Activated T-cell treated with anti-CD3 and anti-CD28 coated beads, Interleukin-2, amount 50 U/mL, for 48 hours (primary cell): ENCODE results near the gene HOXB1.
A peak's percentile ranks its signal among the peaks of the same experiment; 100 is the strongest.

Source experiments
- DNase-seq, 2 experiments: peaks; one replicate each; pipeline ENCODE4 v3.0.0-alpha.2; 2020

HOXB1 gene

GRCh38 chr17:48530887-48531272 lies at the start of gene HOXB1:
Gene HOXB1, minus strand, starts transcription at chr17:48531011. Its CDS starts 107 bp downstream, at chr17:48530904.
- DNase-seq = no peak

- DNase-seq = no peak
These were observed 49.1 kb upstream of the HOXB1 start for GRCh38 chr17:48579760-48580554.

GRCh38 chr17:48579471-48579759 lies 48.6 kb upstream of the HOXB1 start:
- DNase-seq = no peak

DNA sequence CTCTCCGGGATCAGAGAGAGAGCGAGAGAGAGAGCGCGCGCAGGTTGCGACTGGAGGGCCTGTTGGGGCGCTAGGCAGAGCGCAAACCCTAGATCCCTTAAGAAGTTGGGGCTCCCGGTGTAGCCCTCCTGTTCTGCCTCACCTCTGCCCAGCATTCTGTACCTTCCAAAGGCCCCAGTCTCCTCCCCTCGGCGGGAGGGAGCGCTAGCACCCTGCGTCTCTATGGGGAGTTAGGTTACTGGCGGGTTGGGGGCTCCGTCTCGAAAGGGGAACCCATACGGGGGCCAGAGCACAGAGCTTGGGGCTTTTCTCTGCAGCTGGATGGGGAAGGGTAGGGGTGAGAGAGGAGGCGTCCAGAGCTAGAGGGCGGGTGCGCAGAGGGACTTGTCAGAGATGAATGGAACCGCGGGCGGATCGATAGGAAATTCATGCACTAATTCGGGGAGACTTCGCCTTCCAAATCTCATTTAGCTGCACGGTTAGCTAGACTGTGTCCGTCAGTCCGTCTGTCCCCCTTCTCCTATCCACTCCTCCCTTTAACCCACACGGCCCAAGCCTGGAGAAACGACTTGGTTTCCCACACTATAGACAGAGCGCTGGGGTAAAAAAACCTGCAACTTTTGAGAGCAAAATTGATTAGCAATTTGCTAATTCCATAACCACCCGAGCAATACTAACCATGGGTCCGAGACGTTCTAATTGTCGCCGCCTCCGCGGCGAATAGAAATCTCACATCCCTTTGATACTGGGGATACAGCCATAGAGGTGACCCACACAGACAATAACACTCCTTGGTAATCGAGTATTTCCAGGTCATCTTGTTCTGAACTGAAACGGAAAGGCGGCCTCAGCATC lies 48.0 kb upstream of the HOXB1 start:
- peak in 1 of 2 experiments; percentile 54 for DNase-seq

GRCh38 chr17:48577946-48578615 lies 47.3 kb upstream of the HOXB1 start, which contains the start of gene HOXB4:
Gene HOXB4, minus strand, starts transcription at chr17:48578350. Its CDS starts 31 bp downstream, at chr17:48578319.
- peak; percentile 72 to 74 for DNase-seq

- DNase-seq = no peak
These were observed 46.6 kb upstream of the HOXB1 start for GRCh38 chr17:48577330-48577945.

GRCh38 chr17:48576479-48577309 lies 45.9 kb upstream of the HOXB1 start:
- no peak for DNase-seq

- no peak for DNase-seq
These were observed 45.1 kb upstream of the HOXB1 start for GRCh38 chr17:48575673-48576478.

DNA sequence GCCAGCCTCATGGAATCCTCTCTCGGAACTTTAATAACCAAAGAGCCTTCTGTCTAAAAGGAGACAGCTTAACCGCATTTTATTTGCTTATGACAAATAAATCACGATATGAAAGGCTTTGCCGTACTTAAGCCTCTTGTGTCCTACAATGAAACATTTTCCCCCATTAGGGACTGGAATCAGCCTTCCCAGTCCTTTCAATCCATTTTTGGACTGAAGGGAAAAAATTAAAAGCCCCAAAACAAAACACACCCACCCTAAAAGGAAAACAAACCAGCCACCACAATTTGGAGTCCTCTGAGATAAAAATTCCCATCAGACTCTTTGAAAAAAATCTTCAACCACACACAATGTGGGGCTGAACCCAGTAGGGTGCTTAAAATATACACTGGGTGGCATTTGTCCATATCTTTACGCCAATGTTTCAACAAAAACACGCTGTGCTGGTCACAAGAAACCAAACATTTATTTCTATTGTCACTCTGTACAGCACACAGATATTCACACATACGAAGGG lies 44.3 kb upstream of the HOXB1 start:
- DNase-seq = no peak

DNA sequence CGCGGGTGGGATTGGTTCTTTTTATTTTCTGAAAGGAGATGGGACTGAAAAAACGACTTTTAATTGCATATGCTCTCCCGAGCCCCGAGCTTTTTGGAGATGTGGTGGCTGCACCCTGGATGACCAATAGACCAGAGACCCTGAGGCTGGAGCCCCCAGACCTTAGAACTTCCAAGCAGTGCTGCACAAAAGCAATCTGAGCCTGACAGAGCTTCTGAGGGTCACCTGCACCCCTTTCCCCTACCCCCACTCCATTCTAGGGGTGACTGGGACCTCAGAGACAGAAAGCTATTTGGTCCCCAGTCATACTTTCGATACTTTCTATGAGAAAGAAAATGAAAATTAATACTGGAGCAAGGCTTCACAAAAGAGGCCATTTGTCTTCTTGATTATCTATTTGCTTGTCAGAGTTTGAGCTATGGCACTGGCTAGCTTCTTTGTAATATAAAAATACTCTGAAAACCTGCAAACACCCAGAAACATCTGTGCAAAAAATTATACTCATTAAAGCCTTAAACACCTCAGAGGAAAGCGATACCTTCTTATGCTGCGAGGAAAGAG lies 43.8 kb upstream of the HOXB1 start:
- DNase-seq = no peak

GRCh38 chr17:48571826-48572417 lies 41.1 kb upstream of the HOXB1 start:
- DNase-seq = no peak

- no peak for DNase-seq
These were observed 40.4 kb upstream of the HOXB1 start for GRCh38 chr17:48571024-48571818.

GRCh38 chr17:48570325-48571023 lies 39.7 kb upstream of the HOXB1 start:
- DNase-seq = no peak

- no peak for DNase-seq
These were observed 39.0 kb upstream of the HOXB1 start for GRCh38 chr17:48569674-48570324.

DNA sequence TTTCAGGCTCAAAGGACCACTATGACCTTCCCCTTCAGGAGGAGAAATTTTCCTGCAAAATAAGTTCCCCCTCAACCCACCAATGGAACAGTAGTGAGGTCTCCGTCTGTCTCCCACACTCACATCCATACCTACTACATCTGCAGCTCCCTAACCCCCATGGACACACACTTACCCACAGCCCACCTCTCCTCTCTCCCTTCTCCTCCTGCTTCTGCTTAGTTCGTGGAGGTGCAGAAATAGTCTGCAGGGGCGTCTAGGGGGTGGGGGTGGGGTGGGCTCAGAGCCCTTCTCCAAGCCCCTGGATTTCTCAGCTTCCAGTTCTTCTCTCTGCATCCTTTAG lies 38.4 kb upstream of the HOXB1 start:
- DNase-seq = no peak

DNA sequence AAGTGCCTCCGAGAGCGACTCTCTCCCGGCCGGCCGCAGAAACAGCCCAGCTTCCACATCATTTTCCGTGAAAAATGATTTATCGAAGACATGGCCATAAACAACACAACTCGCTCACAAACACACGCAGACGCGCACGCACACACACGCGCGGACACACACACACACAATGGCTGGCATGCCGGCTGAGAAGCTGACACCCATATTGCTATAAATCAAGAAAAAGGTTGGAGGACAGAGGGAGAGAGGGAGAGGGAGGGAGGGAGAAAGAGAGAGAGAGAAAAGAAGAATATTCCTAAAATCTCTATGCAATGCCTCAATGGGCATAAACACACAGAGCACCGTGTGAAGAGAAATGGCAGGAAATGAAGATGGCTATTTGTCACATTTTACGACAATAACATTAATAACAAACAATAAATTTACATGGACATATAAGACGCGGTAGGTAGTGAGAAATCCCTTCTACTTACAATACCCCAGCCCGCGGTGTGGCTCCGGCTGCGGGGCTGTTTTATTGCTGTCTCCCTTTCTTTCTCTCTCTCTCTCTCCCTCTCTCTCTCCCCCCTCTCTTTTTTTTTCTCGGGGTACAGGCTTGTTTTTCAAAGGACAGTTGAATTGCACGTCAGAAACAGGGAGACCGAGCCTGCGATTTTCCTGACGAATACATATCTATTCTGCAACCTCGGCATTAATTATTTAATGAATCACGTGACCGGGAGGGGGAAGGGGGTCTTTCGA lies 37.9 kb upstream of the HOXB1 start:
- no peak for DNase-seq

DNA sequence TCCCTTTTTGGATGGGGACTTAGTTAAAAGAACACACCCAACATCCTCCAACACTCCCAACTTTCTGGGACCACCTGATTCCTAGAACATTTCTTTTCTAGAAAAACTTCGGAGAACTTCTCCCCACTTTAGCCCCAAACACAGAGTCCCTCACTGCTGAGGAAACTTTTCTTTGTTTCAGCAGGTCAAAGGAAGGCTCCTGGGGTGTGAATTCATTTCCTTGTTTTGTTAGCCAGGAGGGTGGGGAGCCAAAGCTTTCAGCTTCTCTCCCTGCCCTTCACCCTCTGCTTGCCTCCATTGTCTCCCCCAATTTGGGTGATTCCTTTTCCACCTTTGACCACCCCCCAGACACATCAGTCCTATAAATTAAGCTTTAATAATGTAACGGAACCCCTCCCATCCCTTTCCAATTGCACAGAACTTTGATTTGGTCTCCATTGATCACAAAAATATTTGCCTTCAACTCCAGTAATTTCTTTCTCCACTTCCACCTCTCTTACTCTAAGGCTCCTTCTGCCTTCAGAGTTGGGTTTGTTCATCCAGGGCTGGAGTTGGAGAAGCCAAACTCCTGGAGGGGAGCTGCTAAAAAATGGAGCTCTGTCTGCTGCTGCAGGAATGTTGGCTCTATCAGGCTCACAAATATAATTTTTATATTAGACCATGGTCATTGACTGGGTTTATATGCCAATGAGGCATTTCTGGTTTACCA lies 37.0 kb upstream of the HOXB1 start:
- no peak for DNase-seq
